GM21367 (cell line): ENCODE data around the gene ATMIN.

Experiments used
- ATAC-seq: cut with Tn5 transposase; IDR thresholded peaks from one replicate; pipeline ENCODE4 v1.9.1; 2021; ENCODE audit not compliant: unreplicated experiment

Gene ATMIN

GRCh38 chr16:81004646-81005353 lies 30.8 kb upstream of the ATMIN start:
- ATAC-seq = no peak

GRCh38 chr16:81005610-81006161 lies 30.0 kb upstream of the ATMIN start:
- ATAC-seq = no peak

- ATAC-seq = peak; percentile 28
Observed at GRCh38 chr16:81006211-81006812, 29.3 kb upstream of the ATMIN start.

- ATAC-seq = peak; percentile 66
Observed at GRCh38 chr16:81006813-81007695, 28.6 kb upstream of the ATMIN start, which contains the start of the genes CENPN and CMC2. Gene CENPN (plus strand): TSS chr16:81007214. CDS start chr16:81011940, 4,726 bp downstream. Gene CMC2 (minus strand): TSS chr16:81006885. CDS start chr16:80997394, 9,491 bp downstream.

- ATAC-seq = no peak
Observed at GRCh38 chr16:81008505-81008789, 27.2 kb upstream of the ATMIN start.

- no peak for ATAC-seq
Observed at GRCh38 chr16:81012974-81013373, 22.7 kb upstream of the ATMIN start.

- no peak for ATAC-seq
Observed at GRCh38 chr16:81014672-81015071, 21.0 kb upstream of the ATMIN start.

GRCh38 chr16:81018496-81018895 lies 17.1 kb upstream of the ATMIN start:
- no peak for ATAC-seq

GRCh38 chr16:81026429-81026828 lies 9.2 kb upstream of the ATMIN start:
- ATAC-seq = no peak

- ATAC-seq = no peak
Observed at GRCh38 chr16:81029930-81030604, 5.6 kb upstream of the ATMIN start.

- peak; percentile 45 for ATAC-seq
Observed at GRCh38 chr16:81035975-81036750, 521 bp downstream of the ATMIN start.

- no peak for ATAC-seq
Observed at GRCh38 chr16:81036751-81037350, 1.2 kb downstream of the ATMIN start.

- no peak for ATAC-seq
Observed at GRCh38 chr16:81040131-81040530, 4.5 kb downstream of the ATMIN start.

- no peak for ATAC-seq
Observed at GRCh38 chr16:81040842-81041241, 5.2 kb downstream of the ATMIN start.

- no peak for ATAC-seq
Observed at GRCh38 chr16:81041696-81042095, 6.1 kb downstream of the ATMIN start.

GRCh38 chr16:81042821-81043220 lies 7.2 kb downstream of the ATMIN start:
- no peak for ATAC-seq

GRCh38 chr16:81053761-81054160 lies 18.1 kb downstream of the ATMIN start:
- ATAC-seq = no peak

- no peak for ATAC-seq
Observed at GRCh38 chr16:81060576-81061306, 25.1 kb downstream of the ATMIN start.

- ATAC-seq = no peak
Observed at GRCh38 chr16:81061307-81061640, 25.6 kb downstream of the ATMIN start.
